HepG2 (cell line): ENCODE results near the gene GNAZ. TPM values are rescaled to one million over a fixed set of nuclear protein-coding genes. Genes with fewer than 3 reads are reported as not detected.

Source experiments
- ATAC-seq: fragments of 200-7000 bp; cut with Tn5 transposase; 3 replicates; pipeline ENCODE4 v1.9.1; 2020; ENCODE audit warnings: mild to moderate bottlenecking, moderate library complexity
- BruUV-seq: library from RNA; stranded (reverse); fragments of 400-500 nt; replicated peaks from 2 replicates; lab custom pipeline; 2021; lab: Mats Ljungman, UMichigan
- CTCF ChIA-PET: fragments of 300-600 bp; formaldehyde crosslinking; extraction: SDS; loops from one replicate; lab custom pipeline; 2021; ENCODE audit warnings: low total read pairs, inconsistent platforms, low intra/inter-chr PET ratio; lab: Yijun Ruan, JAX
- POLR2A ChIA-PET: fragments of 350-600 bp; sonication (Branson Sonifier 250); formaldehyde crosslinking; loops from one replicate; lab custom pipeline; 2020; ENCODE audit warnings: antibody characterized with exemption, inconsistent platforms; lab: Yijun Ruan, JAX
- DNase-seq: peaks from one replicate; pipeline ENCODE4 v3.0.0-alpha.2; 2015; ENCODE audit warnings: low spot score
- FAIRE-seq: peaks from 3 replicates; lab custom pipeline; 2011; peaks lifted over from hg19 to GRCh38; lab: Jason Lieb, UNC
- H2AFZ ChIP-seq: one replicate; pipeline ENCODE4 v1.6.1; 2011; ENCODE audit warnings: low read length, inconsistent platforms
- H3K27ac ChIP-seq: fragments of 300-600 bp; 3 replicates; pipeline ENCODE4 v1.8.0; 2011; ENCODE audit warnings: mixed run types, mild to moderate bottlenecking, mixed read lengths, low read length, inconsistent platforms; ENCODE audit not compliant: insufficient read depth; ENCODE audit errors: extremely low read length
- H3K27me3 ChIP-seq, 2 experiments: fragments of 200-600 bp in 1 of 2; 2 replicates in 1 of 2; 3 replicates in 1 of 2; pipeline versions ENCODE4 v1.6.0 to v1.8.0; 2011; ENCODE audit warnings: low read length in 2 of 2, mild to moderate bottlenecking in 2 of 2, moderate library complexity in 2 of 2, inconsistent platforms in 1 of 2; ENCODE audit not compliant: insufficient read depth in 2 of 2, control insufficient read depth in 1 of 2
- H3K36me3 ChIP-seq, 2 experiments: fragments of 200-600 bp in 1 of 2; replicated peaks in 1 of 2; 2 replicates in 1 of 2; 3 replicates in 1 of 2; pipeline versions ENCODE4 v1.5.1 to v1.8.0; 2011; ENCODE audit warnings: low read length in 2 of 2, inconsistent platforms in 1 of 2; ENCODE audit not compliant: insufficient read depth in 2 of 2, control insufficient read depth in 1 of 2
- H3K4me1 ChIP-seq: 2 replicates; pipeline ENCODE4 v1.5.1; 2012; ENCODE audit warnings: low read length, inconsistent platforms; ENCODE audit not compliant: insufficient read depth
- H3K4me2 ChIP-seq: 2 replicates; pipeline ENCODE4 v1.6.0; 2011; ENCODE audit warnings: low read depth, low read length, inconsistent platforms
- H3K4me3 ChIP-seq, 3 experiments: fragments of 200-600 bp in 1 of 3; sonication (generic), shearing (Covaris generic) in 1 of 3; replicated peaks in 1 of 3; 2 replicates each; pipeline ENCODE4 v1.5.1; 2011 to 2016; ENCODE audit warnings: low read length in 3 of 3, inconsistent platforms in 2 of 3, low read depth in 2 of 3, mild to moderate bottlenecking in 2 of 3, control low read depth in 1 of 3, mixed read lengths in 1 of 3; ENCODE audit not compliant: insufficient read depth in 1 of 3
- H3K79me2 ChIP-seq: one replicate; pipeline ENCODE4 v1.6.1; 2011; ENCODE audit warnings: low read length, inconsistent platforms; ENCODE audit not compliant: insufficient read depth
- H3K9ac ChIP-seq: 2 replicates; pipeline ENCODE4 v1.6.0; 2011; ENCODE audit warnings: mild to moderate bottlenecking, low read depth, low read length, inconsistent platforms; ENCODE audit not compliant: insufficient read depth
- H3K9me3 ChIP-seq: 2 replicates; pipeline ENCODE4 v1.5.1; 2012; ENCODE audit warnings: mild to moderate bottlenecking, low read length
- H4K20me1 ChIP-seq: 2 replicates; pipeline ENCODE4 v1.6.0; 2011; ENCODE audit warnings: inconsistent platforms, mild to moderate bottlenecking, low read length, moderate library complexity; ENCODE audit not compliant: insufficient read depth
- FOSL2 ChIP-seq: sonication (generic); formaldehyde crosslinking; IDR thresholded peaks from 2 replicates; pipeline ENCODE4 v1.4.0; 2020; ENCODE audit warnings: missing genetic modification reagents
- KLF11 ChIP-seq: IDR thresholded peaks from 2 replicates; pipeline ENCODE4 v1.6.1; 2016; ENCODE audit warnings: missing compliant biosample characterization
- MTA1 ChIP-seq: sonication (generic); formaldehyde crosslinking; IDR thresholded peaks from 2 replicates; pipeline ENCODE4 v1.4.0; 2020; ENCODE audit warnings: missing genetic modification reagents, mild to moderate bottlenecking, borderline replicate concordance
- NFKB2 ChIP-seq: sonication (generic); formaldehyde crosslinking; IDR thresholded peaks from 2 replicates; pipeline ENCODE4 v1.4.0; 2020; ENCODE audit warnings: missing genetic modification reagents, borderline replicate concordance
- NR2C2 ChIP-seq: sonication (generic); formaldehyde crosslinking; IDR thresholded peaks from 2 replicates; pipeline ENCODE4 v1.4.0; 2020; ENCODE audit warnings: missing genetic modification reagents, mild to moderate bottlenecking, moderate library complexity, borderline replicate concordance
- SIN3A ChIP-seq: IDR thresholded peaks from 2 replicates; pipeline ENCODE4 v1.6.1; 2011; ENCODE audit warnings: low read depth, mild to moderate bottlenecking, control low read depth, low read length, borderline replicate concordance
- ZFP1 ChIP-seq: IDR thresholded peaks from 2 replicates; pipeline ENCODE4 v1.6.1; 2016
- ZFY ChIP-seq: sonication (generic); formaldehyde crosslinking; IDR thresholded peaks from 2 replicates; pipeline ENCODE4 v1.4.0; 2020; ENCODE audit warnings: missing genetic modification reagents
- ZFYVE20 ChIP-seq: sonication (generic); formaldehyde crosslinking; IDR thresholded peaks from 2 replicates; pipeline ENCODE4 v1.8.0; 2023; ENCODE audit warnings: low read depth, mild to moderate bottlenecking, moderate library complexity, missing genetic modification reagents, borderline replicate concordance
- ZIK1 ChIP-seq: sonication (generic); formaldehyde crosslinking; IDR thresholded peaks from 2 replicates; pipeline ENCODE4 v1.5.0; 2020; ENCODE audit warnings: mild to moderate bottlenecking, low read depth, missing genetic modification reagents, borderline replicate concordance
- ZMAT3 ChIP-seq: sonication (generic); formaldehyde crosslinking; conservative IDR thresholded peaks from 2 replicates; pipeline ENCODE4 v1.7.0; 2021; ENCODE audit warnings: missing genetic modification reagents
- ZNF510 ChIP-seq: sonication (generic); formaldehyde crosslinking; IDR thresholded peaks from 2 replicates; pipeline ENCODE4 v1.4.0; 2020; ENCODE audit warnings: low read depth, mild to moderate bottlenecking, missing genetic modification reagents
- WGBS: methylation state at CpG from one replicate; pipeline ENCODE4 v1.1.6; 2017; ENCODE audit warnings: low lambda C conversion rate; 5-methylcytosine and 5-hydroxymethylcytosine counted together
- in situ Hi-C: cut with HindIII; loops from 2 replicates; pipeline ENCODE4 v1.10.0; 2017; ENCODE audit warnings: low pct_unique_long_range_greater_than_20kb; ENCODE audit not compliant: extremely low pct_ligation_motif_present
- intact Hi-C: fragments of 100-400 bp; cut with micrococcal nuclease; formaldehyde crosslinking; loops from one replicate; pipeline ENCODE4 v1.10.0; 2022; ENCODE audit not compliant: unreplicated experiment
- polyA plus RNA-seq, 8 experiments: library from polyadenylated mRNA; depleted of rRNA in 3 of 8; stranded (reverse) in 7 of 8; unstranded in 1 of 8; fragments of >200 nt; fragmentation: Illumina TruSeq in 4 of 8; extraction: Trizol in 4 of 8; gene quantifications; 2 replicates each; pipeline versions ENCODE4 v1.2.1 to v1.2.3, GENCODE V29; 2011 to 2016; ENCODE audit warnings: low read depth in 4 of 8, missing spikeins in 1 of 8, mixed read lengths in 1 of 8; ENCODE audit not compliant: insufficient read depth in 1 of 8
- total RNA-seq, 5 experiments: library from RNA; depleted of rRNA; stranded (reverse); fragments of >200 nt; fragmentation: Illumina TruSeq; extraction: Trizol; gene quantifications; 2 replicates each; pipeline ENCODE4 v1.2.3, GENCODE V29; 2016; ENCODE audit warnings: low read depth in 1 of 5
- TF ChIP-seq, protein P1 (sequence below): sonication (generic); formaldehyde crosslinking; IDR thresholded peaks from 2 replicates; pipeline ENCODE4 v1.5.1; 2020; ENCODE audit warnings: missing genetic modification reagents, mild to moderate bottlenecking, borderline replicate concordance
- TF ChIP-seq, protein P2 (sequence below): sonication (generic); formaldehyde crosslinking; conservative IDR thresholded peaks from 2 replicates; pipeline ENCODE4 v1.4.0; 2020; ENCODE audit warnings: mild to moderate bottlenecking, missing genetic modification reagents, moderate library complexity
- TF ChIP-seq, protein P3 (sequence below): sonication (generic); formaldehyde crosslinking; IDR thresholded peaks from 2 replicates; pipeline ENCODE4 v1.4.0; 2020; ENCODE audit warnings: missing genetic modification reagents

Gene GNAZ
- total and polyA plus RNA-seq, 2 of the 13 experiments (the other 11 are each of a cell fraction or from before 2014, with no cell fraction given), result 11.4 to 22.3 TPM

DNA sequence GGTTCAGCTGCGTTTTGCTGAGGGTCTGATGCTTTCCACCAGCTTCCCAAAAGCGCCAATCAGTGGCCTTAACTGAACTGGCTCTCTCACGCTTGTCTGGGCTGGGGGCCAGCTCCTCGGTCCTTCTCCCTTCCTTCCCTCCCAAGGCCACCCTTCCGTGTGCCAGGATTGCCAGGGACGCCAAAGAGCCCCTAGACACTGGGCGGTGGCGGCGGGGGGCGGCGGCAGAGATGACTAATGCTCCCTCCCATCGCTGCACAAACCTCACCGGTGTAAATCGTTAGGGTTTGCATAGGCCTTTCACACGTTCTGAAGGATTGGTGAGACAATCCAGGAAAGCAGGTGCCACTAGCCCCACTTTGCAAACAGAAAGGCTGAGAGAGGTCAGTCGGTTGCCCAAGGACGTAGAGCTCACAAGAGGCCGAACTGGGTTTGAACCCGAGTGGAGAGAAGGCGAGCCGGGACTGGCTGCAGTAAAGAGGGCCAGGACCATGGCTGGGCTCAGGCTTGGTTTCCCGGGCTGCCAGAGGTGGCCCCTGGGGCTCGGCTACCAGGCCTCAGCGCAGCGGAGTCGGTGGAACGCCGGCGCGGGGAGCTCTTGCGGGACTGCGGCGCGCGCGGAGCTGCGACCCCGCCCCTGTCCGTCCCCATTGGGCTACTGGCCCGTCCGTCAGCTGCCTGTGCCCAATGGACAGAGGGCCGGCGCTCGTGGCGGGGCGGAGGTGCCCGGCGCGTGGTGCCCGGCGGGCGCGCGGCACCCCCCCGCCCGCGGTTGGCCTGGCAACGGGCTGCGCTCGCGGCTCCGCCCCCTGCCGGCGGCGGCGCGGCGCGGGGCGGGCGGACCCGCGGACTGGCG lies 589 bp upstream of the GNAZ start:
- Histone ChIP-seq H3K4me3 (peak overlapping the region; percentile 67 to 85 (median 71)), H3K9ac (peak overlapping the region; percentile 73), H2AFZ (no peak overlapping the region), H3K27ac (peak overlapping the region; percentile 65), H3K27me3 (peaks cover 0 to 34% of the 10 kb centered on the region in 2 experiments; a peak in 3 of 5 replicates), H3K79me2 (peaks cover 41% of the 10 kb centered on the region), H3K9me3 (no peaks in the 10 kb centered on the region), H3K4me1 (peaks cover 55% of the 10 kb centered on the region), H4K20me1 (no peaks in the 10 kb centered on the region), H3K36me3 (no peaks in the 10 kb centered on the region), H3K4me2 (peak overlapping the region; percentile 99)
- BruUV-seq, result no TSS peak
- intact Hi-C loops, result loop anchor here (10.0 kb wide), 1 partner anchor 55 kb away; no protein-coding TSS in a partner anchor
- in situ Hi-C loops, result no loop called here
- ATAC-seq (peak; percentile 91), DNase-seq (peak; percentile 77), FAIRE-seq (no peak)
- WGBS, result under 1% methylated on average over 13 of the region's 74 CpGs
- ChIA-PET POLR2A (interaction anchor here (0.6 to 3.0 kb wide), 9 partner anchors 10 to 109 kb away, joined by 3 to 13 read pairs (median 4); no protein-coding TSS in a partner anchor), CTCF (interaction anchor here (1.1 to 1.2 kb wide), 2 partner anchors 59 to 111 kb away, joined by 3 to 4 read pairs; no protein-coding TSS in a partner anchor)
- TF ChIP-seq ZFYVE20 (CRISPR knock-in tag) (no peak), ZFY (CRISPR knock-in tag) (peak; percentile 81), ZIK1 (CRISPR knock-in tag) (no peak), ZNF510 (CRISPR knock-in tag) (no peak), FOSL2 (CRISPR knock-in tag) (peak; percentile 17; the same call in 1 of the 2 replicates), NFKB2 (no peak), NR2C2 (CRISPR knock-in tag) (no peak), ZMAT3 (CRISPR knock-in tag) (0 out of 2 replicates have a peak, but pooled peaks have one; percentile 30), MTA1 (peak; percentile 26; the same call in 1 of the 2 replicates), KLF11 (no peak), SIN3A (peak; percentile 34; the same call in 1 of the 2 replicates), ZFP1 (CRISPR knock-in tag) (no peak)
- TF ChIP-seq, protein P1, sequence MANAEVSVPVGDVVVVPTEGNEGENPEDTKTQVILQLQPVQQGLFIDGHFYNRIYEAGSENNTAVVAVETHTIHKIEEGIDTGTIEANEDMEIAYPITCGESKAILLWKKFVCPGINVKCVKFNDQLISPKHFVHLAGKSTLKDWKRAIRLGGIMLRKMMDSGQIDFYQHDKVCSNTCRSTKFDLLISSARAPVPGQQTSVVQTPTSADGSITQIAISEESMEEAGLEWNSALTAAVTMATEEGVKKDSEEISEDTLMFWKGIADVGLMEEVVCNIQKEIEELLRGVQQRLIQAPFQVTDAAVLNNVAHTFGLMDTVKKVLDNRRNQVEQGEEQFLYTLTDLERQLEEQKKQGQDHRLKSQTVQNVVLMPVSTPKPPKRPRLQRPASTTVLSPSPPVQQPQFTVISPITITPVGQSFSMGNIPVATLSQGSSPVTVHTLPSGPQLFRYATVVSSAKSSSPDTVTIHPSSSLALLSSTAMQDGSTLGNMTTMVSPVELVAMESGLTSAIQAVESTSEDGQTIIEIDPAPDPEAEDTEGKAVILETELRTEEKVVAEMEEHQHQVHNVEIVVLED (CRISPR knock-in tag), result peak; percentile 64
- TF ChIP-seq, protein P2, sequence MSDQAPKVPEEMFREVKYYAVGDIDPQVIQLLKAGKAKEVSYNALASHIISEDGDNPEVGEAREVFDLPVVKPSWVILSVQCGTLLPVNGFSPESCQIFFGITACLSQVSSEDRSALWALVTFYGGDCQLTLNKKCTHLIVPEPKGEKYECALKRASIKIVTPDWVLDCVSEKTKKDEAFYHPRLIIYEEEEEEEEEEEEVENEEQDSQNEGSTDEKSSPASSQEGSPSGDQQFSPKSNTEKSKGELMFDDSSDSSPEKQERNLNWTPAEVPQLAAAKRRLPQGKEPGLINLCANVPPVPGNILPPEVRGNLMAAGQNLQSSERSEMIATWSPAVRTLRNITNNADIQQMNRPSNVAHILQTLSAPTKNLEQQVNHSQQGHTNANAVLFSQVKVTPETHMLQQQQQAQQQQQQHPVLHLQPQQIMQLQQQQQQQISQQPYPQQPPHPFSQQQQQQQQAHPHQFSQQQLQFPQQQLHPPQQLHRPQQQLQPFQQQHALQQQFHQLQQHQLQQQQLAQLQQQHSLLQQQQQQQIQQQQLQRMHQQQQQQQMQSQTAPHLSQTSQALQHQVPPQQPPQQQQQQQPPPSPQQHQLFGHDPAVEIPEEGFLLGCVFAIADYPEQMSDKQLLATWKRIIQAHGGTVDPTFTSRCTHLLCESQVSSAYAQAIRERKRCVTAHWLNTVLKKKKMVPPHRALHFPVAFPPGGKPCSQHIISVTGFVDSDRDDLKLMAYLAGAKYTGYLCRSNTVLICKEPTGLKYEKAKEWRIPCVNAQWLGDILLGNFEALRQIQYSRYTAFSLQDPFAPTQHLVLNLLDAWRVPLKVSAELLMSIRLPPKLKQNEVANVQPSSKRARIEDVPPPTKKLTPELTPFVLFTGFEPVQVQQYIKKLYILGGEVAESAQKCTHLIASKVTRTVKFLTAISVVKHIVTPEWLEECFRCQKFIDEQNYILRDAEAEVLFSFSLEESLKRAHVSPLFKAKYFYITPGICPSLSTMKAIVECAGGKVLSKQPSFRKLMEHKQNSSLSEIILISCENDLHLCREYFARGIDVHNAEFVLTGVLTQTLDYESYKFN (CRISPR knock-in tag), result 0 out of 2 replicates have a peak, but pooled peaks have one; percentile 28
- TF ChIP-seq, protein P3, sequence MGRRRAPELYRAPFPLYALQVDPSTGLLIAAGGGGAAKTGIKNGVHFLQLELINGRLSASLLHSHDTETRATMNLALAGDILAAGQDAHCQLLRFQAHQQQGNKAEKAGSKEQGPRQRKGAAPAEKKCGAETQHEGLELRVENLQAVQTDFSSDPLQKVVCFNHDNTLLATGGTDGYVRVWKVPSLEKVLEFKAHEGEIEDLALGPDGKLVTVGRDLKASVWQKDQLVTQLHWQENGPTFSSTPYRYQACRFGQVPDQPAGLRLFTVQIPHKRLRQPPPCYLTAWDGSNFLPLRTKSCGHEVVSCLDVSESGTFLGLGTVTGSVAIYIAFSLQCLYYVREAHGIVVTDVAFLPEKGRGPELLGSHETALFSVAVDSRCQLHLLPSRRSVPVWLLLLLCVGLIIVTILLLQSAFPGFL, result no peak
